Limb (tissue), 2 donors: ENCODE data around the gene SURF4.

Experiments
- DNase-seq, 2 donors: peaks; one replicate each; pipeline ENCODE4 v3.0.0-alpha.2; 2016; ENCODE audit errors: extremely low spot score in 2 of 2

Gene SURF4

DNA sequence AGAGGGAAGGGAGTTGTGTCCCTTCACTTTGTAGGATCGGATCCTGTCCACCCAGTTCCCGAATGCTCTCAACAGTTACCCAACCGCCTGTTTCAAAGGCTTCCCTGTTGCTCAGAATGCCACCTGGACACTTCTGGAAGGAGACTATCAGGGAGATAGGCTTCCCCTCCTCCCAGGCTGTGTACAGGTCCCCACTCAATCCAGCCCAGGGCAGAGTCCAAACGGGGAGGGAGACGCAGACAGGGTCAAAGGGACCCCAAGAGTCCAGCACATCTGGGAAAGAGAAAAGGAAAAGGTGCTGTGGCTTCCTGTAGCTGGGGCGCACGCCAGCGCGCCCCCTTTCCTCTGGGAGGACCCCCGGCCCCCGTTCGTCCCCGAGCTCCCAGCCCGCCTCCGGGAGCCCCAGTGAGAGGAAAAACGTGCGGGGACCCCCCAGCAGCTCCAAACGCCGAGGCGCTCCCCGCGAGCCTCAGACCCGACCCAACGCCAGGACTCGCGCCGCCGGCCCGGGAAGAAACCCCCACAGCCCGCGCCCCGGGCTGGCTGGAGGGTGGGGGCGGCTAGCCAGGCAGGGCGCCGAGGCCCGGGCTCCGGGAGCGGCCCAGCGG lies 640 bp downstream of the SURF4 start:
- DNase-seq: peak in 1 of 2 donors; percentile 7

DNA sequence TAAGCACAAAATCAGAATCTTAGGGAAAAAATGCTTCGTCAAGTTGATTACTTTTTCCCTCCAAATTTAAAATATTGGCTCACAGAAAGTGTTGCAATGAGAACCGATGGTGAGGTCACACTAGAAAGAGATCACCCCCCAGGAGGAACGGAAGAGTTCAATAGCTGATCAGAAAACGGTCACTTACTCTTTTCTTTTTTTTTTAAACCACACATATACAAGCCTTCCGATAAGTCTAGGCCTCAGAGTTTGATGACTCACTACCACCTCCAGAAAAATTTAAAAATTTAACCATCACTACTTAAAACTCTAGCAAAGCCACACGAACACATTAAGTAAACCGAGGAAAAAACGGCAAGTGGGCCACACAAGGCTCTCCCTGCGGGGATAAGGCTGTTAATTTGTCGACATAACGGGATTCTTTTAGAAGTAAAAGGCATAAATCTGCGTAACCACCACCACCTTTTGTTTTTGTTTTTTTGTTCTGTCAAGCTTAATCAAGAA lies 1.2 kb downstream of the SURF4 start:
- DNase-seq: no peak

DNA sequence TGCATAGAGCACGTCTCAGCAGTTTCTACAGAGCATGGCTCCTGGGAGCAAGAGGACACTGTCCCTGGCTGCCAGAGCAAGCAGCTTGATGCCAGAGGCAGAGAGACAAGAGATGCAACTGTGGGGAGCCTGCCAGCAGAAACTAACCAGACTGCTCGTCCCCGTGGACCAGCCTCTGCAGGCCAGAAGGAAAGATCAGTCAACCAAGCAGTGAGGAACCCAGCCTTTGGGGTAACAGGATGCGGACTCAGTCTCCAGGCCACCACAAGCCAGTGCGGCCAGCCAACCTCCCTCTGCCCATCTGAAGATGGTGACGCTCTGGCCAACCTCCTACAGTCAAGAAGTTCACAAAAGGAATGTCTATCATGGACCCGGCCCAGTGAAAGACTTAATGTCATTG lies 3.7 kb downstream of the SURF4 start:
- DNase-seq: no peak

DNA sequence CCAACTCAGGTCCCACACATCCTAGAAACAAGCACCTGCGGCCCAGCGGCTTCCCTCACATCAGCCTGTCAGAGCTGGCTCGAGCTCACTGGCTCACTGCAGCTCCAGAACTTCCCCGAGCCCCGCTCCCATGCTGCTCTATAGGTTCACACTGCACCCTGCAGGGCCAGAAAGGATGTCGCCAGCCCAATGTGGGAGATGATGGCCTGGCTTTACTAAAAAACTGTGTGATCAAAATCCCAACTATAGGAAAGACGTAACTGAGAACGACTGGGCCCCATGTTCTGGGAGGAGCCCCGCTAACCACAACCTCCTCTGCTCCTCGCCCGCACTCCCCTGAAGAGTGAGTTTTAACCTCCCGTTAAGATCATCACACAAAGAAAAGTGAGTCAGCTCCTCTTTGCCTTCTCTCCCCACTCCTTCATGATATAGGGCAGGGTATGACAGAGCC lies 4.6 kb downstream of the SURF4 start:
- DNase-seq: no peak

DNA sequence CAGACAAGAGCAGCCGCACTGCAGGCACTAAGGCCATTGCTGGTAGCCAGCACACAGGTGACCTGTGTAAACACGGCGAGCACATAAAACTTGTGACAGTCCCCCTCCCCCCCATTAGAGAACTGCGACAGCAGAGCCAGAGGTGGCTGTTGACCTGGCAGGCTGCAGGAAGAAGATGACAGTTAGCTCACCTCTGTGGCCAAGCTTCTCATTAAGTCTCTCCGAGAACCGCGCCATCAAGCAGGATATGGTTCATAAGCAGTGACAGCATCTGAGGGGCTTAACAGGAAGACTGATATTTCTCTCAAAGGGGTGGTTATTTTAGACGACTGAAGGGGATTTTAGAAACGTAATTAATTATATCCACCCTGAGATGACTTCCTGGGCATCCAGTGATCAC lies 5.2 kb downstream of the SURF4 start:
- no peak for DNase-seq

DNA sequence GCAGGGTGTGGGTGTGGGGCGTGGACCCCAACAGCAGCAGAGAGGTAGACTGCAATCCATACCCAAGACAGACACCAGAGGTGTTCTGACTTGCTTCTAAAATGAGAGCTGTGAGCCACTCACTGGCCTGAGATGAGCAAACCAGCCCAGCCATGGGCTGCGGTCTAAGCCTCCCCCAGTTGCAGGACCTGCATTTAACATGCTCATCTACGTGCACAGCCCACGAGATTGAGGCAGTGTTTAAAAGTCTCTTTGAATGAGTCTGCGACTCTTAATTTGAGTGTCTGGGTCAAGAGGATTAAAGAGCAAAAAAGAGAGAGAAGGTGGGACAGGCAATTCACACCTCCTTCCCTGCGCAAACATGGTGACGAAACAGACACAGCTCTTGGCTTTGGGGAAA lies 5.9 kb downstream of the SURF4 start:
- DNase-seq: no peak

DNA sequence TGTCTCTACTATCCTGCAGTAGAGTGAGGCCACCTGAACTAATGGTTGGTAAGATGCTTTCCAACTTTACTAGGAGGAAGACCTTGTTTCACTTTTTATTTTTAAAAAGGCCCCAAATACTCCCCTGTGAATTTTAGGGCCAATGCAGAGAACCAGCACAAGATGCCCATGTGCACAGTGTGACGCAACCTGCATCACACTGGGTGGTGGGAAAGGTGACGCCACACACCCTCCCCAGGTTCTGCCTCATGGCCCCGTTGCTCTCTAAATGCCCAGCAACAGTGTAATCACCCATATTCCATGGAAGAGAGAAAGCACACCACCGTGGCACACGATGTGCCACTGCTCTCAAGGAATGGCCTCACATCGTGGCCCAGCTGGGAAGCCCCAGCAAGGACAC lies 6.4 kb downstream of the SURF4 start:
- DNase-seq: no peak

DNA sequence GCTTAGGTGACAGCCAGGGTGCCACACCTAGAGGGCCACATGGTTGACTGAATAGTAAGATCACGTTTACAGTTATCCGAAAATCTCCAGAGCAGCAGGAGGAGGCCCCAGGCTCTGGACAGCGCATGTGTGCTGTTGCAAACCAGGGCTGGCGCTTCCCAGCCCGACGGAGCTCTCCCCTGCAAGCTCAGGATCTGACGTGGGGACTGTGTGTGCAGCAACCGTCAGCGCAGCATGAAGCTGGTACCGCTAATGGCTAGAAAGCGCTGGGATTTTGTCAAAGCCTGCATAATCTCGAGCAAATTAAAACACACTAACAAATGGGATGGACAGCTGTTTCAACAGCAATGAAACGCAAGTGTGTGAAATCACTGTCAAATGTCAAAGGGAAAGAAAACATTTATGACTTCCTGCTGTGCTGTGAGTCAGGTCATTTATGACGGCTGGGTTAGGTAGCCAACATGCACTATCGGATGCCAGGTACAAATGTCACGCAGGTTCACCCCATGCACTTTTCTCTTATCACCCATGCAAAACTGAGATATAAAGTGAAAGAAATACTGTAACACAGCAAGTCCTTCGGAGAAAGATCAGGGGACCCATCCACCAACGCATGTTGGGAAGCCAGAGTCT lies 7.5 kb downstream of the SURF4 start:
- DNase-seq: no peak

DNA sequence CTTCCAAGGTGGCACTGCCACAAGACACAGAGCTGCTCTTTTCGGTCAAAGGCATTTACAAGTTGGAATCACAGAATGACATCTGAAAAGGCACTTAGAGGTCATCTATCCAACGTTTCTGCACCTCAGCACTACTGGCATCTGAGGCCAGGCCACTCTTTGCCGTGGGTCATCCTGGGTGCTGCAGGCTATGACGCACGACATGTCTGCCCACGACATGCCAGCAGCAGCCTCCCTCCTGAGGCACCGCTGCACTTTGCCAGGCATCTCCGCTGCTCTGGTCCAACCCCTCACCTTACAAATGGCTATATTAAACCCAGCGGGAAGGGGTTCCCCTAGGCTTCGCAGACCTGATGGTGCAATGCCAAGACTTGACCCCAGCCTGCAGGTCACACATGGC lies 8.1 kb downstream of the SURF4 start:
- DNase-seq: no peak

DNA sequence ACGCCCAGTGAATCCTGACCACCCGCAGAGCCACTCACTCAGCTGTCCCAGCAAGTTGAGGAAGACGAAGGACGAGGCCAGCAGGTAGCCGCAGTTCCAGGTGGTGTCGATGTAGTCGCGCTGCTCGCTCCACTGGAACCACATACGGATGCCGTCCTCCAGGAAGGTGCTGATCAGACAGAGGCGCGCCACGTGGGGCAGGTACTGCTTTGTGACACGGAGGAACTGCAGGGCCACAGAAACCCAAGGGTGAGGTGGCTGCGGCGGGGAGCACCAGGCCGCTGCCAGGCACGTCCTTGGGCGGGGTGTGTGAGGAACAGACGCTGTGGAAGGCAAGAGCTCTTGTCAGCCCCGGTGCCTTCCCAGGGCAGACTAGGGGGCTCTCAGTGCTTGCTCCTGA lies 8.6 kb downstream of the SURF4 start:
- no peak for DNase-seq

DNA sequence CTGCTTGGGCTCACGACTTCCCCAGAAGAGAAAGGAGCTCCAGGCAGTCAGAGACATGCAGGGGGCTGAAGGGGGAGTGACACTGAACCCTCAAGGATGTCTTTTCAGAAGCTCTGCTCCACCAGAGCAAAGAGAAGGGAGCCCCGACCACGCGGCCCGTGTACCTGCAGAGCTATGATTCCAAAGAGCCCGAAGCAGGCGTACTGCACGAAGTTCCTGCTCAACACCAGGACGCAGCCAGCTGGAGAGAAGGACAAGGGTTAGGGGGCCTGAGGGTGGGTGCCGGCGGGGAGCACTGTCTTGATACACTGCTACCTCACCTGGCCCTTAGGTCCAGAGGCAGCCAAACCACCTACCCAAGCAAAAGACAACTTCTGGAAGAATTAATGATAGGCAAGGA lies 9.4 kb downstream of the SURF4 start:
- no peak for DNase-seq

DNA sequence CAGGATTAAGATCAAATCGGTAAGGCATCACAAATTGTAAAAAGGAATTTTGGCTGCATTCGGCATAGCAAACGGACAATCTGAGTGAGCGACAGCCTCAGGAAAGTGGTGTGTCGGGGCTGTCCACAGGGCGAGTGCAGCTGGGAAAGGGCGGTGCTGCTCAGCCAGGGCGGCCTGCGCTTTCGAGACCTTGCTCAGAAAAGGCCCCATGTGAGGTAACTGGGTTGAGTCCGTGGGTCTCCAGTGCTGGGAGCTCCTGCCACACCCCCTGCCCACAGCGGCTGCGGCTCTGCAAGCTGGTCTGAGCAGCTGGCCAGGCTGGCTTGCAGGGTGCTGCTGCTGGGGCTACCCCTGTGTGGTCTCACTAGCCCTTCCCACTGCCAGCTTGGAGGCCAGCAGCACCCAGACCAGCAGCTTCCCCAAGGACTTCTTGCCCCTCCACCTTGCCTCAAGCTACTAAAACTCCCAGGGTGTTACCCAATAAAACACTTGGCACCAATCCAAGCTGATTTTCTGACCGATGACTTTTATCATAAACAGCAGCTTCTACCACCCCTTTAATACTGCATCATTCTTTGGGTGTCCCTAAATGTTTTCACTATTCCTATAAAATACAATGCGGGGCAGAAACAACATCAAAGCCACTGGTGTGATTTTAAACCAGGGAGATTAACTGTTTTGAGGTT lies 13.4 kb downstream of the SURF4 start:
- DNase-seq: no peak

DNA sequence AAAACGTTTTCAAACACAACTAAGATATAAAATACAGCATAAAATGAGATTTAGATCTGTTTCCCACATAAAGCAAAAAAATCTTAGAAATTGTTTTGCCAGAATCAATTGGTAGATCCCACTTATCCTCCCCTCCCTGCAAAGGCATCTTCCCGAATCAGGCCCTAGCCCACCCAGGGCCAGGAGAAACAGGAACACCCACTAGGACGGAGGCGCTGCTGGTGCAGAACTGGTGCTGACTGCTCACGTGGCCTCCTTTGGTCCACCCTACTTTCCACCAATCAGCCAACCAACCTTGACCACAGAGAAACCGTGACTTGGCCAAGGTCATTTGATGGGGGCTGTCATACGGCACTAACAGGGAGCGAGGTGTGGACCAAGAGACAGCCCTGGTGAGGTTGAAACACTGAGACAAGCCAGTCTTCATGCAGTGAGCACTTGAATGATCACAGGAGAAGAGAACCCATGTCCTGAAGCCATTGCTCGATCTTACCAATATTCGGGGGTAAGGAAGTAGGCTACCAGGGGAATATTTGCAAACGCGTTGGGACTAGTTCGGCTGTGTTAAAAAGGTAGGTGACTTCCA lies 14.3 kb downstream of the SURF4 start:
- no peak for DNase-seq

DNA sequence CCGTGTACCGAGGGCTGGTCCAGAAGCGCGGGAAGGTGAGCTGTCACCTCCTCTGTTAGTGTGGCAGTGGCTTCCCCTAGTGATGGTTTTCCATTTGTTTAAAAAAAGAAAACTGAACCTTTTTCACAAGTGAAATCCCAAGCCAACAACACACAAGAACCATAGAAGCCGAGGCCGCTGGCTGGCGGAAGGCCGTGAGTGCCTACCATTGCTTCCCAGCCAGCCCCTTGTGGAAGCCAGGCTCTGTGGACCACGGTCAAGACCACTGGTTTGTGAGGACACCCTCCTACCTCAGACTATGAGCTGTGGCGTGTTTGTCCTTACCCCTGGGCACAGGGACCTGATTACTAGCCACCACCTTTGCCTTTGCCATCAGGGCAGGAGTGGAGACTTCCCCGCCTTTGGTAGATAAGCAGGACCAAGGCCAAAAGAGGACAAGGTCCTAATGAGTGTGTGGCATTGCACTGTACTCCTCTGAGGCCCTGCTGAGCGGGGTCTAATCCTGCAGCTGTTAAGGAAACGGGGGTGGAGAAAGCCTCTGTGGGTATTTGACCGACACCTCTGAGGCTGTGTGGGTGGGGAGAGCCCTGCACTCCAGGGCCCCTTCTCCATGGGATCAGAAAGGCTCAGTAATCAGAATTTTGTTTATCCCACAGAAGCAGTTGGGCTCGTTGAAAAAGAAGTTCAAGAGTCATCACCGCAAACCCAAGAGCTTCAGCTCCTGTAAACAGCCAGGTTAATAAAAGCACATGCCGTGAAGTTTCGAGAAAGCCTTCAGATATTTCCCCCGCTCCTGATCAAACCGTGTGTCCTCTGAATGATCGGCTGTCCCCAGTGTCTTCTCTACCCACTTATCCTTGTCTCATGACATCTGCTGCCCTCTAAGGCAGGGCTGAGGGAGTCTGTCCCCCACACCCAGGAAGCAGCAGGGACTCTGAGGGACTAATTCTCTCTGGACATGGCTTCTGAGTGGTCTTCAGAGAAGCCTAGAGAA lies 15.2 kb downstream of the SURF4 start:
- no peak for DNase-seq

DNA sequence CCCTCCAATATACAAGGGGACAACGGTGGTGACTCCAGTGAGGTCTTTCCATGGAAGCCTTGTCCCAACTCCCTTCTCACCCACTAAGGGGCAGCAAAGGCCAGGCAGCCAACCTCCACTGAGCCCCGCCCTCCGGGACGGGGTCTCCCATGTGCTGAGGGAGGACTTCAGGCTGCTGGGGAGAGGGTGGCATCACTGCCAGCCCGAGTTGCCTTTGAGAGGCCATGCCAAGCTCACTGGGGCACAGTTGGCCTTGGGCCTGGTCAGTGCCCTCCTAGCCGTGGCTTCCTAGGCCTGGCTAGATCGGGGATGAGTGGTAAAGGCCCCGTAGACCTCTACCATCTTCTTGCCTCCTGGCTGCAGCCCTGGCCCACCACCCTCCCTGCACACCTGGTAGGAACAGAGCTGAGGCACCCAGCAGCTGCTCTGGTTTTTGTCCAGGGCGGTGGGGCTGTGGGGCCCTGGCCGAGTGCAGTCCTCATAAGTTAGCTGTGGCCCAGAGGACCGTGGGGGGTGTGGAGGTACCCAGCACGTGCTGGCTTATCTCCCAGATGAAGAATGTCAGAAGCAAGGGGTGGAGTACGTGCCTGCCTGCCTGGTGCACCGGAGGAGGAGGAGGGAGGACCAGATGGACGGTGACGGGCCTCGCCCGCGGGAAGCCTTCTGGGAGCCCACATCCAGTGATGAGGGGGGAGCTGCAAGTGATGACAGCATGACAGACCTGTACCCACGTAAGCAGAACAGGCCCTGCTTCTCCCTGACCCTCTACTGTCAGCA lies 16.3 kb downstream of the SURF4 start:
- no peak for DNase-seq

DNA sequence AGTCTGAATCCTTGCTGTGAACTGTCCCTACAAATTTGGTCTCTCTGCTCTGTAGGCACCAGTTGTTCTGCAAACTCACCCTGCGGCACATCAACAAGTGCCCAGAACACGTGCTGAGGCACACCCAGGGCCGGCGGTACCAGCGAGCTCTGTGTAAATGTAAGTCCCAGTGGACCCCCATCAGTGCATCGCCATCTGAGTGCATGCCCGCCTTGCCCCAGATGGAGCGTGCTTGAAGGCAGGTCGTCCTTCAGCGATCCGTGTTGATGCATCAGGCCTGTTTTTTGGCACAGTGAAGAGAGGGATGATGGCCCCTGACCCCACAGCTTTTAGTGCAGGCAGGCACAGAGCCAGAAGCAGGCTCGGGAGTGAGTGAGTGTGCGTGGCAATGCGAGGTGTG lies 18.2 kb downstream of the SURF4 start:
- DNase-seq: no peak

DNA sequence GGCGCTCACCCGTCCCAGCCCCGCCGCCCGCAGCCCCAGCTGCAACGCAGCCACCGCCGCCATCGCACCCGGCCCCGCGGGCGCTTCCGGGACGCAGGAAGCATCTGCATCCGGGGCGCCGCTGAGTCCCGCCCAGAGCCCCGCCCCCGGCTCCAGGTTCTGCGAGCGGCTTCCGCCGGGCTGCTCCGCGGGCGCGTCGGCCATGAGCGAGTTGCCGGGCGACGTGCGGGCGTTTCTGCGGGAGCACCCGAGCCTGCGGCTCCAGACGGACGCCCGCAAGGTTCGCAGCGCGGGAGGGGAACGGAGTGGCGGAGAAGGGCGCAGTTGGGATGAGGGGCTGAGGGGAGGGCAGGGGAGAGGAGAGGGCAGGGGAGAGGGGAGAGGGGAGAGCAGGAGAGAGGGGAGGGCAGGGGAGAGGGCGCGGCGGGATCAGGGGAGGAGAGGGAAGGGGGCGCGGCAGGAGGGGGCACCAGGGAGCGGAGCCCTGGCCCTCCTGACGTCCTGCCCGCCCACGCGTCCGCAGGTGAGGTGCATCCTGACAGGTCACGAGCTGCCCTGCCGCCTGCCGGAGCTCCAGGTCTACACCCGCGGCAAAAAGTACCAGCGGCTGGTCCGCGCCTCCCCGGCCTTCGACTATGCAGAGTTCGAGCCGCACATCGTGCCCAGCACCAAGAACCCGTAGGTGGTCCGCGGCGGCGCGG lies 19.3 kb downstream of the SURF4 start, which contains the start of the genes SURF1 and SURF2:
Gene SURF1, minus strand, starts transcription at position 97 of the 701 bp plus-strand sequence. Its CDS starts 34 bp downstream, at position 63.
Gene SURF2, plus strand, starts transcription at position 160 of the 701 bp plus-strand sequence. Its CDS starts 43 bp downstream, at position 203.
- DNase-seq: peak; percentile 83 to 91

DNA sequence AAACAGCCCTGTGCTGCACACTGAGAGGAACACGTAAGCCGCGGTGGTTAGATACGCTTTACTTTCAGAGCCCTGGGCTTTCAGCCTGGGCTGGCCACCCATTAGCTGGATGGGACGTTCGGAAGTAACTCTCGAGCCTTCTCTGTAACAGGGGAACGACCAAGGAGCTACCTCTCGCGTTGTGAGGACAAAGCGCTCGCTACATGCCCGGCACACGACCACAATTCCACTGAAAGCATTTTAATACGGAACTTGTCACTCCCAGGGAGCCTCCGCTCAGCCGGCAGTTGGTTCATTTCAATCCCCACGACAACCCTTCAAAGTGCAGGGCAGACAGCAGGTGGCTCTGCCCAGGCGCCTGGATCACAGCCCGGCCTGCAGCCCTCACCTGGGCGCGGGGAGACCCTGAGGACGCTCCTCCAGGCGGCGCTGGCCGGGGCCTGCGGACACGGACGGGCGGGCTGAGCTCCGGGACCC lies 19.9 kb downstream of the SURF4 start:
- DNase-seq: no peak

DNA sequence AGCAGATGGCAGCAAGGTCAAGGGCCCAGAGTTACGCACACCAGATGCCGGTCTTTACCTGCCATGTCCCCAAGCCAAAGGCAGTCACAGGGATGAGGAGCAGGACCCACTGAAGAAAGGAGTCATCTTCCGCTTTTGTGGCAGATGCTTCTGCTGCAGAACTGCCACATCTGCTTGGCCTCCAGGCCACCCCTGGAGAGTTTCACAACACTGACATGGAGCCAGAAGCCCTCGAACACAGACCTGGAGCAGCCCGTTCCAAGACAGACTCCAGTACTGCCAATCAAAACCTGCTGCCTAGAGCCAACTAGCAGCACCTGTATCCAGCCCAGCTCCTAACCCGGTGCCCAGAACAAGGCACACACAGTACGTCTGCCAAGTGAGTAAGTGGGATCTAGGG lies 21.1 kb downstream of the SURF4 start:
- no peak for DNase-seq
